RWPE2 (cell line): Measurements from ENCODE around the gene ZNF629.

Experiments used
- ATAC-seq: fragments of 200-7000 bp; cut with Tn5 transposase; 3 replicates; pipeline ENCODE4 v1.9.1; 2021; ENCODE audit warnings: low read depth
- DNase-seq: peaks from one replicate; pipeline ENCODE4 v3.0.0-alpha.2; 2020; ENCODE audit warnings: low spot score
- H3K27ac ChIP-seq: fragments of 450-650 bp; 2 replicates; pipeline ENCODE4 v1.5.1; 2017; ENCODE audit warnings: mild to moderate bottlenecking; ENCODE audit not compliant: poor library complexity, severe bottlenecking
- H3K27me3 ChIP-seq: fragments of 250-450 bp; sonication (Bioruptor Pico); 2 replicates; pipeline ENCODE4 v1.5.1; 2021; ENCODE audit warnings: mild to moderate bottlenecking, moderate library complexity; ENCODE audit not compliant: insufficient read depth, poor library complexity, severe bottlenecking
- H3K36me3 ChIP-seq: fragments of 250-450 bp; sonication (Bioruptor Pico); 2 replicates; pipeline ENCODE4 v1.5.1; 2020; ENCODE audit warnings: low read depth, mild to moderate bottlenecking, moderate library complexity
- H3K4me1 ChIP-seq: fragments of 250-450 bp; sonication (Bioruptor Pico); 2 replicates; pipeline ENCODE4 v1.5.1; 2021; ENCODE audit warnings: mild to moderate bottlenecking, moderate library complexity; ENCODE audit not compliant: insufficient read depth, poor library complexity, severe bottlenecking
- H3K4me3 ChIP-seq: fragments of 250-450 bp; sonication (Bioruptor Pico); 2 replicates; pipeline ENCODE4 v1.5.1; 2021; ENCODE audit warnings: mild to moderate bottlenecking, moderate library complexity; ENCODE audit not compliant: severe bottlenecking
- H3K9me3 ChIP-seq: fragments of 250-450 bp; sonication (Bioruptor Pico); 2 replicates; pipeline ENCODE4 v1.5.1; 2021; ENCODE audit warnings: mild to moderate bottlenecking, moderate library complexity; ENCODE audit not compliant: severe bottlenecking
- CTCF ChIP-seq: fragments of 450-650 bp; IDR thresholded peaks from one replicate; pipeline ENCODE4 v1.5.1; 2017; ENCODE audit warnings: mild to moderate bottlenecking, moderate library complexity; ENCODE audit not compliant: poor library complexity, severe bottlenecking

ZNF629 gene

DNA sequence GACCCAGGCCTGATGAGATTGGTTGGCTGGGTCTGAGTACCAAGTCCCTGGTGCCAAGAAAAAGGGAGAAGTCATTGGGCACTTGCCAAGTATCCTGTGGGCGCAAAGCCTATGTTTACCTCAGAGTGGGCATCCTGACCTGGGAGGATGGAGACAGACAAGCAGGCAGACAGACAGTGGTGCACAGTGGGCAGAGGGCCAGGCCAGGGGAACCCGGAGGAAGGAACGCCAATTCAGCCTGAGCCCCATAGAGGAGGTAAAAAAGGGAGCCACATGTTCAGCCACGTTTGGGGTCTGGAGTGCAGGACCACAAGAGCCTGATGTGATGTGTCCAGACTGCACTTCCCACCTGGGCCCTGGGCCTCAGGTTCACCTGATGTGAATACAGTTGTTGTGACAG is 33.4 kb downstream of the ZNF629 start:
- no peak for TF ChIP-seq CTCF
- no peak for ATAC-seq
- Histone ChIP-seq H3K4me1 (no peaks in the 10 kb centered on the region), H3K9me3 (no peaks in the 10 kb centered on the region), H3K27ac (no peak overlapping the region), H3K36me3 (peaks cover 69% of the 10 kb centered on the region), H3K27me3 (no peaks in the 10 kb centered on the region), H3K4me3 (no peak overlapping the region)
- no peak for DNase-seq

DNA sequence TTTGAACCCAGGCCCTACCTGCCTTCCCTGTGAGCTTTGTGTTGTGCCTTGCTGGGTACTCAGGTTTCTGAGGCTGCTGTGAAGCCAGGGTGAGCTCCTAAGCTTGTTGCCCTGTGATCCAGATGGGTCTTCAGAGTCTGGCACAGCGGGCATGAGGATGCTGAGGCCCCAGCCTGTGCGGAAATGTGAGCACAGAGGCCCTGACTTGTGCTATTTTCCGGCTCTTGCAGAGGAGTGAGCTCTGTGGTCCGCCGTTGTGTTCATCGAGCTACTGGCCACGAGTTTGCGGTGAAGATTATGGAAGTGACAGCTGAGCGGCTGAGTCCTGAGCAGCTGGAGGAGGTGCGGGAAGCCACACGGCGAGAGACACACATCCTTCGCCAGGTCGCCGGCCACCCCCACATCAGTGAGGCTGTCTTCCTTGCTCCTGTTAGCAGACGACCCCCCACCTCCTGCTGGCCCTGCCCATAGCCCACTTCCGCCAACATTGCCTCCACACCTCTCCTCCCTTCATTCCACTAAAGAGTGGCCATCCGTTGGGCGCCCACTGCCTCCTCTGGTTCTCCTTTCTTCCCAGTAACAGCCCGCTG is 36.0 kb downstream of the ZNF629 start:
- Histone ChIP-seq H3K4me1 (peaks cover 12% of the 10 kb centered on the region), H3K36me3 (peaks cover 60% of the 10 kb centered on the region), H3K27ac (no peak overlapping the region), H3K4me3 (no peak overlapping the region), H3K27me3 (no peaks in the 10 kb centered on the region), H3K9me3 (no peaks in the 10 kb centered on the region)
- ATAC-seq = no peak
- no peak for DNase-seq
- no peak for TF ChIP-seq CTCF

DNA sequence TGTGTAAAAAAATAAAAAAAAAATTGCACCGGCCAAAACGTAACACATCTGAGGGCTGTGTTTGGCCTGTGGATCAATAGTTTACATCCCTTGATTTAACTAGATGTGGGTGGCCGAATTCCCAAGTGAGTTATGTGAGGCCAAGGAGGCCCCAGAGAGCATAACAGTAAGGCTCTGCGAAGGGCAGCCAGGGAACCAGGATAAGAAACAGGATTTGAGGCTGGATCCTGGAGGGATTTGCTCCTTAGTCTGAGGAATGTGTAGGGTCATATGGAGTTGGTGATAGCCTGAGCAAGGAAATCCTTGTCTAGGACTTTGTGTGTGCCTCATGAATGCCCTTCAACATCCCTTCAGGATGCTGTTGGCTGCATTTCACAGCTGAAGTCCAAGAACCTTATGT is 36.8 kb downstream of the ZNF629 start:
- TF ChIP-seq CTCF = no peak
- DNase-seq (no peak), ATAC-seq (no peak)
- H3K27me3 ChIP-seq = no peaks in the 10 kb centered on the region
- H3K4me3 ChIP-seq = no peak overlapping the region
- H3K9me3 ChIP-seq = no peaks in the 10 kb centered on the region
- H3K36me3 ChIP-seq = peaks cover 55% of the 10 kb centered on the region
- H3K4me1 ChIP-seq = peaks cover 12% of the 10 kb centered on the region
- H3K27ac ChIP-seq = no peak overlapping the region

GRCh38 chr16:30748634-30749445 is 38.2 kb downstream of the ZNF629 start:
- H3K9me3 ChIP-seq = no peaks in the 10 kb centered on the region
- H3K27me3 ChIP-seq = no peaks in the 10 kb centered on the region
- TF ChIP-seq CTCF = no peak
- H3K36me3 ChIP-seq = peaks cover 55% of the 10 kb centered on the region
- H3K27ac ChIP-seq = peak overlapping the region; percentile 79
- H3K4me1 ChIP-seq = peaks cover 12% of the 10 kb centered on the region
- DNase-seq (no peak), ATAC-seq (peak; percentile 49)
- peak overlapping the region; percentile 43 for H3K4me3 ChIP-seq
